H9 (cell line): ENCODE measurements around the gene BRI3. TPM values are rescaled to one million over a fixed set of nuclear protein-coding genes. Genes with fewer than 3 reads are reported as not detected.

ENCODE experiments used
- DNase-seq: peaks from one replicate; pipeline ENCODE4 v3.0.0-alpha.2; 2017
- H2AFZ ChIP-seq: one replicate; pipeline ENCODE4 v1.6.1; 2013; ENCODE audit warnings: mild to moderate bottlenecking, low read length, control low read depth, moderate library complexity
- H2AK5ac ChIP-seq: 2 replicates; pipeline ENCODE4 v1.6.1; 2013; ENCODE audit warnings: low read length, control low read depth, mixed read lengths; ENCODE audit not compliant: insufficient read length
- H2BK120ac ChIP-seq: one replicate; pipeline ENCODE4 v1.6.1; 2013; ENCODE audit warnings: low read depth, mild to moderate bottlenecking, low read length, control low read depth, inconsistent platforms; ENCODE audit not compliant: poor library complexity, severe bottlenecking
- H2BK12ac ChIP-seq: 2 replicates; pipeline ENCODE4 v1.6.1; 2013; ENCODE audit warnings: low read length, control low read depth, mixed read lengths, low read depth; ENCODE audit not compliant: insufficient read length
- H2BK15ac ChIP-seq: 2 replicates; pipeline ENCODE4 v1.6.1; 2013; ENCODE audit warnings: low read depth, low read length, control low read depth
- H2BK20ac ChIP-seq: one replicate; pipeline ENCODE4 v1.6.1; 2013; ENCODE audit warnings: low read depth, mild to moderate bottlenecking, low read length, control low read depth, inconsistent platforms; ENCODE audit not compliant: poor library complexity, severe bottlenecking
- H2BK5ac ChIP-seq: 2 replicates; pipeline ENCODE4 v1.6.1; 2013; ENCODE audit warnings: low read length, control low read depth, mixed read lengths; ENCODE audit not compliant: insufficient read length
- H3K14ac ChIP-seq: 2 replicates; pipeline ENCODE4 v1.6.1; 2013; ENCODE audit warnings: low read length, control low read depth; ENCODE audit not compliant: insufficient read depth
- H3K18ac ChIP-seq: 2 replicates; pipeline ENCODE4 v1.6.1; 2013; ENCODE audit warnings: low read depth, mild to moderate bottlenecking, mixed read lengths, low read length, control low read depth; ENCODE audit not compliant: insufficient read length
- H3K23ac ChIP-seq: 2 replicates; pipeline ENCODE4 v1.6.1; 2013; ENCODE audit warnings: low read length, control low read depth, mixed read lengths, low read depth; ENCODE audit not compliant: insufficient read length
- H3K23me2 ChIP-seq: 2 replicates; pipeline ENCODE4 v1.6.1; 2013; ENCODE audit warnings: low read depth, mild to moderate bottlenecking, mixed read lengths, low read length, control low read depth; ENCODE audit not compliant: insufficient read length, poor library complexity, severe bottlenecking
- H3K27ac ChIP-seq: 2 replicates; pipeline ENCODE4 v1.5.1; 2013; ENCODE audit warnings: low read length, control low read depth, mixed read lengths, low read depth; ENCODE audit not compliant: insufficient read length
- H3K27me3 ChIP-seq: 2 replicates; pipeline ENCODE4 v1.6.1; 2013; ENCODE audit warnings: low read length, control low read depth, inconsistent platforms; ENCODE audit not compliant: insufficient read depth
- H3K4ac ChIP-seq: 2 replicates; pipeline ENCODE4 v1.6.1; 2013; ENCODE audit warnings: low read depth, mild to moderate bottlenecking, control low read depth, inconsistent platforms, low read length, moderate library complexity
- H3K4me1 ChIP-seq: 2 replicates; pipeline ENCODE4 v1.6.1; 2013; ENCODE audit warnings: low read length, control low read depth, inconsistent platforms; ENCODE audit not compliant: insufficient read depth
- H3K4me2 ChIP-seq: 2 replicates; pipeline ENCODE4 v1.6.1; 2013; ENCODE audit warnings: low read length, control low read depth, mixed read lengths; ENCODE audit not compliant: insufficient read length, insufficient read depth
- H3K56ac ChIP-seq: 2 replicates; pipeline ENCODE4 v1.6.1; 2013; ENCODE audit warnings: low read depth, mild to moderate bottlenecking, mixed read lengths, low read length, control low read depth; ENCODE audit not compliant: insufficient read length
- H3K79me1 ChIP-seq: 2 replicates; pipeline ENCODE4 v1.6.1; 2013; ENCODE audit warnings: low read depth, mild to moderate bottlenecking, moderate library complexity, low read length, control low read depth, inconsistent platforms; ENCODE audit not compliant: insufficient read depth, poor library complexity, severe bottlenecking
- H3K79me2 ChIP-seq: 2 replicates; pipeline ENCODE4 v1.6.1; 2013; ENCODE audit warnings: low read length, control low read depth, inconsistent platforms; ENCODE audit not compliant: insufficient read depth
- H3K9ac ChIP-seq: 2 replicates; pipeline ENCODE4 v1.6.1; 2013; ENCODE audit warnings: low read length, control low read depth, mixed read lengths; ENCODE audit not compliant: insufficient read length; ENCODE audit errors: extremely low read depth
- H3K9me3 ChIP-seq: one replicate; pipeline ENCODE4 v1.6.1; 2013; ENCODE audit warnings: low read depth, low read length, inconsistent platforms; ENCODE audit not compliant: control insufficient read depth
- H3T11ph ChIP-seq: one replicate; pipeline ENCODE4 v1.6.1; 2013; ENCODE audit warnings: mild to moderate bottlenecking, low read length, control low read depth, inconsistent platforms
- H4K20me1 ChIP-seq: one replicate; pipeline ENCODE4 v1.6.1; 2013; ENCODE audit not compliant: control insufficient read depth, insufficient read length, insufficient read depth
- H4K5ac ChIP-seq: 2 replicates; pipeline ENCODE4 v1.6.1; 2013; ENCODE audit warnings: low read depth, mild to moderate bottlenecking, mixed read lengths, low read length, control low read depth; ENCODE audit not compliant: insufficient read length
- H4K8ac ChIP-seq: replicated peaks from 2 replicates; pipeline ENCODE4 v1.6.1; 2013; ENCODE audit warnings: low read length, control low read depth, mixed read lengths, low read depth; ENCODE audit not compliant: insufficient read length
- H4K91ac ChIP-seq: 2 replicates; pipeline ENCODE4 v1.6.1; 2013; ENCODE audit warnings: low read depth, mild to moderate bottlenecking, moderate library complexity, mixed read lengths, low read length, control low read depth; ENCODE audit not compliant: insufficient read length
- H3K27ac Mint-ChIP-seq, 3 experiments: 2 replicates in 2 of 3; 3 replicates in 1 of 3; pipeline ENCODE4 v1.8.0; 2020 to 2021; ENCODE audit warnings: mixed read lengths in 3 of 3, mild to moderate bottlenecking in 1 of 3, moderate library complexity in 1 of 3
- H3K27me3 Mint-ChIP-seq: 2 replicates; pipeline ENCODE4 v1.8.0; 2021; ENCODE audit warnings: low read depth, mild to moderate bottlenecking, moderate library complexity, mixed read lengths
- H3K36me3 Mint-ChIP-seq, 3 experiments: 2 replicates in 2 of 3; 3 replicates in 1 of 3; pipeline ENCODE4 v1.8.0; 2020 to 2021; ENCODE audit warnings: low read depth in 3 of 3, mixed read lengths in 3 of 3; ENCODE audit not compliant: insufficient read depth in 1 of 3
- H3K4me1 Mint-ChIP-seq, 2 experiments: 2 replicates each; pipeline ENCODE4 v1.8.0; 2020; ENCODE audit warnings: mixed read lengths in 2 of 2
- H3K4me3 Mint-ChIP-seq, 2 experiments: 2 replicates in 1 of 2; 3 replicates in 1 of 2; pipeline ENCODE4 v1.8.0; 2020 to 2021; ENCODE audit warnings: mild to moderate bottlenecking in 2 of 2, mixed read lengths in 2 of 2, moderate library complexity in 1 of 2
- H3K9me3 Mint-ChIP-seq, 2 experiments: 2 replicates in 1 of 2; 3 replicates in 1 of 2; pipeline ENCODE4 v1.8.0; 2020; ENCODE audit warnings: mild to moderate bottlenecking in 2 of 2, mixed read lengths in 2 of 2, moderate library complexity in 1 of 2
- WGBS: extraction: QIAGEN DNeasy Blood & Tissue Kit; methylation state at CpG from one replicate; pipeline ENCODE4 v1.1.7; 2013; ENCODE audit warnings: missing lambda C conversion rate, low lambda C conversion rate, mixed read lengths; ENCODE audit not compliant: insufficient read length; ENCODE audit errors: extremely low coverage; 5-methylcytosine and 5-hydroxymethylcytosine counted together
- total RNA-seq: library from RNA; stranded (reverse); gene quantifications from 2 replicates; pipeline ENCODE4 v1.2.1, GENCODE V29; 2021
- TF ChIP-seq, protein P1 (sequence below): fragments of 200-600 bp; sonication (generic); conservative IDR thresholded peaks from 3 replicates; pipeline ENCODE4 v1.8.0; 2021; ENCODE audit warnings: antibody characterized with exemption, mild to moderate bottlenecking

Gene BRI3
- total RNA-seq, 1 experiment from 2014 or later: 102 TPM

DNA sequence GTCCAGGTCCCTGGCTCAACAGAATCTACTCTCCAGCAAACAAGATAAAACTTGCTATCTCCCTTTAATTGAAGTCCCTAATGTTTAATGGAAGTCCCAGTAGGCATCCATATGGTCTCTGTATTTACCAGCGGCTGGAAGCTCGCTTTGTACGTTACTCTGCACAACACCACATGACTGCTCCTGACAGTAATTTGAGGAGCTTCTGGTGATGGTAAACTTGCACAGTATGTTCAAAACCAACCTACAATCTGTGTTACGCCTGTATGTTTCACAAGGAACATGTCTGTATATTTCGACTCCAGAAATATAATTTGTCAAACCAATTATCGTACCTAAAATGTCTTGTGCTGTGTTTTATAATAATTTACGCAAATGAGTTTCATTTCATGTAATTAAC, 25.1 kb upstream of the BRI3 start:
- Histone ChIP-seq H3K23me2 (peaks cover 4% of the 10 kb centered on the region), H2BK20ac (no peak overlapping the region), H3K56ac (no peak overlapping the region), H4K91ac (no peak overlapping the region), H2BK12ac (no peak overlapping the region), H2BK120ac (no peak overlapping the region), H3K79me2 (no peaks in the 10 kb centered on the region), H4K5ac (no peak overlapping the region), H3K27me3 (no peaks in the 10 kb centered on the region), H3K18ac (no peak overlapping the region), H3T11ph (no peak overlapping the region), H2AFZ (no peak overlapping the region), H2AK5ac (no peak overlapping the region), H3K14ac (no peak overlapping the region), H3K9ac (no peak overlapping the region), H3K79me1 (no peaks in the 10 kb centered on the region), H3K27ac (no peak overlapping the region), H4K20me1 (no peaks in the 10 kb centered on the region), H3K4me1 (no peaks in the 10 kb centered on the region), H3K4ac (no peak overlapping the region), H3K9me3 (no peaks in the 10 kb centered on the region), H2BK5ac (no peak overlapping the region), H2BK15ac (no peak overlapping the region), H3K23ac (no peak overlapping the region), H3K4me2 (no peak overlapping the region), H4K8ac (no peak overlapping the region)
- DNase-seq: no peak
- WGBS: no CpG with 5 or more reads among the region's 7 CpGs
- TF ChIP-seq, protein P1, sequence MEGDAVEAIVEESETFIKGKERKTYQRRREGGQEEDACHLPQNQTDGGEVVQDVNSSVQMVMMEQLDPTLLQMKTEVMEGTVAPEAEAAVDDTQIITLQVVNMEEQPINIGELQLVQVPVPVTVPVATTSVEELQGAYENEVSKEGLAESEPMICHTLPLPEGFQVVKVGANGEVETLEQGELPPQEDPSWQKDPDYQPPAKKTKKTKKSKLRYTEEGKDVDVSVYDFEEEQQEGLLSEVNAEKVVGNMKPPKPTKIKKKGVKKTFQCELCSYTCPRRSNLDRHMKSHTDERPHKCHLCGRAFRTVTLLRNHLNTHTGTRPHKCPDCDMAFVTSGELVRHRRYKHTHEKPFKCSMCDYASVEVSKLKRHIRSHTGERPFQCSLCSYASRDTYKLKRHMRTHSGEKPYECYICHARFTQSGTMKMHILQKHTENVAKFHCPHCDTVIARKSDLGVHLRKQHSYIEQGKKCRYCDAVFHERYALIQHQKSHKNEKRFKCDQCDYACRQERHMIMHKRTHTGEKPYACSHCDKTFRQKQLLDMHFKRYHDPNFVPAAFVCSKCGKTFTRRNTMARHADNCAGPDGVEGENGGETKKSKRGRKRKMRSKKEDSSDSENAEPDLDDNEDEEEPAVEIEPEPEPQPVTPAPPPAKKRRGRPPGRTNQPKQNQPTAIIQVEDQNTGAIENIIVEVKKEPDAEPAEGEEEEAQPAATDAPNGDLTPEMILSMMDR: no peak
- H3K27me3 Mint-ChIP-seq: no peaks in the 10 kb centered on the region
- no peak overlapping the region for H3K27ac Mint-ChIP-seq
- H3K4me3 Mint-ChIP-seq: no peak overlapping the region
- no peaks in the 10 kb centered on the region for H3K9me3 Mint-ChIP-seq
- H3K36me3 Mint-ChIP-seq: peaks cover 0 to 16% (median 7%) of the 10 kb centered on the region in 3 experiments; a peak in 5 of 7 replicates
- peaks cover 6% of the 10 kb centered on the region in 2 experiments for H3K4me1 Mint-ChIP-seq
